DMS114 treated with DMSO at 0.1 percent for 48 hours (cell line): ENCODE data around the gene OR6S1.
"Not testable (repeated sequence)": the region's sequence is repeated elsewhere in the genome, so short reads cannot be mapped to it uniquely, and the experiment has no call there.

ENCODE experiments used
- DNase-seq: peaks from one replicate; lab custom pipeline; 2025; ENCODE audit not compliant: unreplicated experiment; lab: John Stamatoyannopoulos, UW

The OR6S1 gene

DNA sequence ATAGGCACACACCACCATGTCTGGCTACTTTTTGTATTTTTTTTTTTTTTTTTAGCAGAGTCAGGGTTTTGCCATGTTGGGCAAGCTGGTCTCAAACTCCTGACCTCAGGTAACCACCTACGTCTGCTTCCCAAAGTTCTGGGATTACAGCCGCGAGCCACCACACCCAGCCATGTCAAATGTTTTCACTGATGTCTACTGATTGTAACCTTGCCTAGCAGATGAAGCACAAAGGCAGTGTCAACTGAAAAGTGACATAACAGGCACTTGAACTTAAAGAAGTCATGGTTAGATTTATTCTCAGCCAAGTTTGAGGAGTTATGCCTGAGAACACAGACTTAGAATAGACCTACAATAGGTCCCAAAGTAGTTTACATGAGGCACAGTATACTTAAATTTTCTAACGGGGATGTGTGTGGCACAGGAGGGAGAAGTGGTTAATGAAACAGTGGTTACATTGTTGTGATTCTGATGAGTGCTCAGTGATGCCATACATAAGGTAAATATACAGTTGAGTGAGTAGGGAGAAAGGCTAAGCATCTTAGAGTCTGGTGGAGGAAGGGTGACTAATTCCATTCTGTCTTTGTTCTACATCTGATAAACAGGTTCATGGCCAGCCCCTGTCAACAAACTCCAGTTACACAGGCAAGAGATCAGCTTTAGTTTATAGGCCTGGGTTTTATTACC is 30.2 kb upstream of the OR6S1 start:
- no peak for DNase-seq

DNA sequence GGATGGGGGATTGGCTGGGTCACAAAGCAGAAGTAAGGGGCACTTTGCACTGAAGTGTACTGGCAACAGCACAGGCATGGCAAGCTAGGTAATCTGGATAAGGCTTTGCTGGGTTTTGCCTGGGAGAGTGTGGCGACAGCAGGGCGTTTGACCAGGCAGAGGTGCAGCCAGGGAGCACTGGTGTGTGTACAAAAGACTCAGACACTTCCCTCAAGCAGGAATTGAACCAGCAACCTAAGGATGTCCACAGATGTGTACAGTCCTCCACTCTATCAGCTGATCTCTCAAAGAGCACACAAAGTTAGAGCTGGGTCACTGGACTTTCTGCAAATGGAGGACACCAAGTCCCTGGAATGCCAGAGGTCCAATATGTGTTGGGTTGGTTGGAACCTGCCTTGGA is 27.5 kb upstream of the OR6S1 start:
- DNase-seq, result no peak

GRCh38 chr14:20667957-20668356 is 26.5 kb upstream of the OR6S1 start:
- no peak for DNase-seq

- DNase-seq, result not testable (repeated sequence)
Observed at GRCh38 chr14:20666400-20666961, 25.0 kb upstream of the OR6S1 start.

- DNase-seq, result no peak
Observed at GRCh38 chr14:20662968-20663732, 21.7 kb upstream of the OR6S1 start.

- DNase-seq, result no peak
Observed at GRCh38 chr14:20661197-20661596, 19.7 kb upstream of the OR6S1 start.

DNA sequence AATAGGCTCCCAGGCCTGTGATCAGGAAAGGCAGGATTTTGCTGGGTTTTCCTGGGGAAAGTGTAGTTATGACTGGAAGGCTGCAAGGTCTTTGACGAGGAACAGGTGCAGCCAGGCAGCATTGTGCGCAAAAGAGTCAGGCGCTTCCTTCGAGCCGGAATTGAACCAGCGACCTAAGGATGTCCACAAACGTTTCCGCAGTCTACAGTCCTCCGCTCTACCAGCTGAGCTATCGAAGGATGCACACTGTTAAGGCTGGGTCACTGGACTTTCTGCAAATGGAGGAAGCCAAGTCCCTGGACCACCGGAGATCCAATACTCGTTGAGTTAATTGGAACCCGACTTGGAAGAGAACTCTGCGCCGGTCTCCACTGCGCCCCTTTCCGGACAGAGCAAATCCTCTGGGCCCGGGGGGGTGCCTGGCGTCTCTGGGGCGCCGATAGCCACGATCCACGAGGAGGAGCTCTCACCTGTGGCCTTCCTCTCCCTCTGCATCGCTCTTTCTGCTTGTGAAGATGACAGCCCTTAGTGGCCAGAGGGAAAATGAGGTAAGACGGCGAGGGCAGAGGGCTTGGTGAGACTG is 18.4 kb upstream of the OR6S1 start:
- no peak for DNase-seq

DNA sequence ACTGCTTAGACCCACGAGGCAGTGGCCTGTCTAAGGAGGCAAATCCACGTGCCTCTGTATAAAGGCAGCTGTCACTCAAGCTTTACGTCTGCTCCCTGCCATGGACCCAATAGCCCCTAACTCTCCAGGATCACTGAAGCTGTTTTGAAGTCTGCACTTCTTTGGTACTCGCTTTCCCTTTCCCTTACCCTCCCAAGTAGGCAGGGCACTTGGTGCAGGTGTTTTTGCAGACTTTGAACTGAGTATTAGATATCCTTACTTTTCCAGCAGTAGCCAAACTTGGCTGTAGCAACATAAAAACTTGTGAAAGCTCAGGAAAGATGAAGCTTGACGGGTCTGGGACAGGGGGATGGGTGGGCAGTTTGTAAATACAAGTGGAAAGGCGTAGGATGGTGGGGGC is 17.8 kb upstream of the OR6S1 start:
- no peak for DNase-seq

DNA sequence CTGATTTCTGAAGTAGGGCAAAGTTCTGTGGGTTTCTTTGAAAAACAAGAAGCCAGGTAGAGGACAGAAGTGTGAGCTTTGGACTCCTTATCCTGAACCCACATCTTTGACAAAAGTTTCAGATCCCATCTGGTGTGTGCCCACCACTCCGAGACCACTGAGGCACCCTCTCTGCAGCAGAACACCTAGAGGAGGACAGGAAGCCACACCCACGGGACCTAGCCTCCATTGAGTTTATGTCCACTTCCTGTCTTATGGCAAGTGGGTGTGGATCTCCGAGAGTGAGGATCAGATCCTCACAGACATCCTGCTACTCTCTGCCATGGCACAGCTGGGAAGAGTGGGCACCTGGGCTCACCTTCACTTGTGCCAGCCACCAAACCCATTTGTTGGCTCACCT is 16.8 kb upstream of the OR6S1 start:
- DNase-seq, result no peak

- no peak for DNase-seq
Observed at GRCh38 chr14:20657216-20658211, 16.0 kb upstream of the OR6S1 start.

DNA sequence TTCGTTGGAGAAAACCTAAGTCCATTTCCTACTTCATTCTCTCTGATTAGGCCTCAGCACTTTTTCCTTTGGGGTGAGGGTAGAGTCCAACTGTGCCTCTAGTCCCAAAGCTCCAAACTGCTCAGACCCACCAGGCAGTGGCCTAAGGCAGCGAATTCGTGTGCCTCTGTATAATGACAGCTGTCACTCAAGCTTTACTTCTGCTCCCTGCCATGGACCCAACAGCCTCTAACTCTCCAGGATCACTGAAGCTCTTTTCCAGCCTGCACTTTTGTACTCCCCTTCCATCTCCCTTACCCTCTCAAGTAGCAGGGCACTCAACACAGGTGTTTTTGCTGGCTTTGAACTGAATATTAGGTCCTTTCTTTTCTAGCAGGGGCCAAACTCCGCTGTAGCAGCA is 14.8 kb upstream of the OR6S1 start:
- no peak for DNase-seq

GRCh38 chr14:20655851-20656250 is 14.4 kb upstream of the OR6S1 start:
- no peak for DNase-seq

- DNase-seq, result no peak
Observed at GRCh38 chr14:20652996-20653975, 11.8 kb upstream of the OR6S1 start.

DNA sequence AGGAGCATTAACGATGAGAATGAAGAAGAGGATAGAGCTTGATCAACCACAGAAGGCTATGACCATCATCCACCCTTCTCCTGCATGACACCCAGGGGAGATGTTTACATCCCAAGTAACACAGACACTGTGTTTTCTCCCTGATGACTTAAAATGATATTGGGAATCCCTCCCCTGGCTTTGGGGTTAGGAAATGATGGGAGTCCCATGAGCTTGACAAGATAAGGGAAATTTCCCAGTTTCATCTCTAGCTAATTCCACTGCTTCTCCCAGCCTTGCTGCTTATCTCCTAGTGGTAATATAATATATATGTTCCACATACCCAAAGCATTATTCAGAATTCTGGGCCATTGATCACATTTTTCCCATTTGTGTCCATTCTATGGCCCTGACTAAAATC is 4.0 kb upstream of the OR6S1 start:
- no peak for DNase-seq

DNA sequence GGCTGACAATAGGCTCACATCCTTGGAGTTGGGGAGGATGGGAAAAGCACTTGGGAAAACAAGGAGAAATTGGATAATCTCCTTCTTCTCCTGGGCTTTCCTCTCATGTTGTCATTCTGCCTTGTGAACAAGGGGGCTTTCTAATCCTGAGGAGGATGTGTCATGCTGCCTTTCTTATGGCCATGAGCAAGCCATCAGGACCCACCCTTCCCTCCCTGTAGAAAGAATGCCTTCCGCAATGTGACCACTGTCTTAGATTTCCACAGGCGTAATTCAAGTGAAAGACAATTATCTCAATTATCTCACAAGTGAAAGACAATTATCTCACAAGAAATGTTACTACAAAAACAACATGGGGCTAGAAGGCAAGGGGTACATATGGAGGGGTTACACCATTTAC is 3.0 kb upstream of the OR6S1 start:
- no peak for DNase-seq

DNA sequence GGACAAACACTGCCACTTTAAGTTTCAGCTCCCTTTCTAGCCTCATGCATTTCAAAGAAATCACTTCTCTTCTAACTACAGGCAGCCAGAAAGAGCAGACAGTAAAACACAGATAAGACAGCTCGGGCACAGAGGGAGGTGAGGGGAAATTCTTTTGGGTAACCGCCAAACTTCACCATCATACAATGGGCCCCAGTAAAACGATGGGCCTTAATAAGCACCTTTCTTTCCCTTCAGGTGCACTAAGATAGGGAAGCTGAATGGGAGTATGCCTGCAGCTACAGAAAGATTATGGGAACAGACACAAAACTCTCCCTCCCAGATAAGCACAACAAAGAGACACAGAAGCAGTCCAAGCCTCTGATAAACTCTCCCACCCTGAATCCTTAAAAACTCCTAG is 1.3 kb upstream of the OR6S1 start:
- not testable (repeated sequence) for DNase-seq

GRCh38 chr14:20642182-20642581 is 691 bp upstream of the OR6S1 start:
- DNase-seq, result no peak

- DNase-seq, result peak; percentile 68
Observed at GRCh38 chr14:20632831-20633691, 8.4 kb downstream of the OR6S1 start.

DNA sequence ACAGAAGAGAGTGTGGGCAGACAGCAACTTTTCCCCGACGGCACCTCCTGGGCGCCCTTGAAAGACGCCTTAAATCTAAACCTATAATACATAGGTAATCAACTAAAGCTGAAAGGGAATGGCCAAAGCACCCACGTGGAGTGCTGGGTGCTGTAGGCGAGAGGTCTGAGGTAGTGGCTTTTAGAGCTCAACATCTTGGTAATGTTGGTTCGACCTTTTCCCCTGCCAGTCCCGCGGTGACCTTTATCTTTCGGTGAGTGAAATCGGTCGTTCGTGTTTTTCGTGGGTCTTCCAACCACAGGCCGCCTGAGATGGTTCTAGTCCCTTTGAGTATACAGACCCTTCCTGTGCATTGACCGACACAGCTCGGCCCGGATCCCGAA is 9.1 kb downstream of the OR6S1 start:
- no peak for DNase-seq
